NCI-H345 (cell line): ENCODE results near the gene USF3.
A peak's percentile ranks its signal among the peaks of the same experiment; 100 is the strongest.

Source experiments
- DNase-seq: peaks from one replicate; lab custom pipeline; 2025; lab: John Stamatoyannopoulos, UW

Gene USF3

GRCh38 chr3:113695786-113696645 is at the start of gene USF3:
Gene USF3, minus strand, starts transcription at chr3:113696642. Its CDS starts 21,764 bp downstream, at chr3:113674878.
- peak; percentile 62 for DNase-seq

GRCh38 chr3:113745756-113746547 is 49.5 kb upstream of the USF3 start, which contains the start of gene NAA50:
Gene NAA50, minus strand, starts transcription at chr3:113746249. Its CDS starts 300 bp downstream, at chr3:113745949.
- DNase-seq = peak; percentile 87

- peak; percentile 39 for DNase-seq
Observed at GRCh38 chr3:113744941-113745755, 48.7 kb upstream of the USF3 start.

- no peak for DNase-seq
Observed at GRCh38 chr3:113743006-113743630, 46.7 kb upstream of the USF3 start.

- DNase-seq = no peak
Observed at GRCh38 chr3:113741620-113742019, 45.2 kb upstream of the USF3 start.

GRCh38 chr3:113741086-113741485 is 44.6 kb upstream of the USF3 start:
- DNase-seq = no peak

- peak; percentile 2 for DNase-seq
Observed at GRCh38 chr3:113736548-113737089, 40.2 kb upstream of the USF3 start.

GRCh38 chr3:113731694-113732093 is 35.3 kb upstream of the USF3 start:
- DNase-seq = no peak

- DNase-seq = no peak
Observed at GRCh38 chr3:113730550-113730949, 34.1 kb upstream of the USF3 start.

GRCh38 chr3:113728661-113729060 is 32.2 kb upstream of the USF3 start:
- no peak for DNase-seq

- no peak for DNase-seq
Observed at GRCh38 chr3:113721636-113722035, 25.2 kb upstream of the USF3 start.

GRCh38 chr3:113719758-113720157 is 23.3 kb upstream of the USF3 start:
- no peak for DNase-seq

- no peak for DNase-seq
Observed at GRCh38 chr3:113719294-113719693, 22.9 kb upstream of the USF3 start.

GRCh38 chr3:113717818-113718217 is 21.4 kb upstream of the USF3 start:
- no peak for DNase-seq

- DNase-seq = no peak
Observed at GRCh38 chr3:113717308-113717707, 20.9 kb upstream of the USF3 start.

- DNase-seq = no peak
Observed at GRCh38 chr3:113714702-113715101, 18.3 kb upstream of the USF3 start.

- no peak for DNase-seq
Observed at GRCh38 chr3:113712129-113712528, 15.7 kb upstream of the USF3 start.

- DNase-seq = no peak
Observed at GRCh38 chr3:113707835-113708234, 11.4 kb upstream of the USF3 start.

GRCh38 chr3:113698956-113699355 is 2.5 kb upstream of the USF3 start:
- DNase-seq = no peak

- no peak for DNase-seq
Observed at GRCh38 chr3:113698213-113698742, 1.8 kb upstream of the USF3 start.

GRCh38 chr3:113697500-113698090 is 1.2 kb upstream of the USF3 start:
- DNase-seq = peak; percentile 14
